Vagina (tissue), 2 donors: ENCODE measurements around the gene KRT31.

Experiments
- CTCF ChIP-seq, 3 experiments: fragments of 450-650 bp in 2 of 3; fragments of 200-600 bp in 1 of 3; sonication (generic) in 1 of 3; IDR thresholded peaks; one replicate each; pipeline ENCODE4 v1.5.1; 2017 to 2019; ENCODE audit warnings: antibody characterized with exemption in 3 of 3, mild to moderate bottlenecking in 2 of 3, moderate library complexity in 2 of 3
- POLR2A ChIP-seq, 2 donors: fragments of 450-650 bp; IDR thresholded peaks; one replicate each; pipeline ENCODE4 v1.6.1; 2017; ENCODE audit warnings: antibody characterized with exemption in 2 of 2, mild to moderate bottlenecking in 2 of 2, moderate library complexity in 2 of 2

GRCh38 chr17:41394254-41394996 is 3.0 kb downstream of the KRT31 start:
- TF ChIP-seq CTCF (IDR thresholded peaks at IDR 0.05) (no peak), POLR2A (IDR thresholded peaks at IDR 0.05) (no peak)
